Heart right ventricle (tissue), 16 donors: ENCODE data around the gene LIPA. TPM values are rescaled to one million over a fixed set of nuclear protein-coding genes. Genes with fewer than 3 reads are reported as not detected.
"Not testable (repeated sequence)": the region's sequence is repeated elsewhere in the genome, so short reads cannot be mapped to it uniquely, and the experiment has no call there.

ENCODE experiments used
- ATAC-seq, 8 donors: fragments of 200-7000 bp; cut with Tn5 transposase; one replicate each; pipeline ENCODE4 v1.9.1; 2020; ENCODE audit warnings: mild to moderate bottlenecking in 8 of 8, moderate library complexity in 8 of 8, moderate number of reproducible peaks in 1 of 8
- DNase-seq, 2 donors: peaks; one replicate each; pipeline ENCODE4 v3.0.0-alpha.2; 2020
- H3K27ac ChIP-seq, 10 donors: fragments of 200-600 bp; sonication (generic) in 2 of 10; one replicate each; pipeline versions ENCODE4 v1.5.0 to v1.8.0; 2020 to 2022; ENCODE audit warnings: mild to moderate bottlenecking in 3 of 10
- H3K27me3 ChIP-seq, 7 donors: fragments of 200-600 bp; one replicate each; pipeline ENCODE4 v1.8.0; 2021 to 2022; ENCODE audit warnings: mild to moderate bottlenecking in 2 of 7
- H3K36me3 ChIP-seq, 9 donors: fragments of 200-600 bp; sonication (generic) in 1 of 9; one replicate each; pipeline versions ENCODE4 v1.5.0 to v1.8.0; 2020 to 2022; ENCODE audit warnings: mild to moderate bottlenecking in 2 of 9
- H3K4me1 ChIP-seq, 9 donors: fragments of 200-600 bp; sonication (generic) in 1 of 9; one replicate each; pipeline versions ENCODE4 v1.5.0 to v1.8.0; 2020 to 2022; ENCODE audit warnings: mild to moderate bottlenecking in 4 of 9
- H3K4me3 ChIP-seq, 10 donors: fragments of 200-600 bp; sonication (generic) in 2 of 10; one replicate each; pipeline versions ENCODE4 v1.5.0 to v1.8.0; 2020 to 2022; ENCODE audit warnings: mild to moderate bottlenecking in 7 of 10, moderate library complexity in 2 of 10
- H3K9me3 ChIP-seq, 11 donors: fragments of 200-600 bp in 10 of 11; sonication (generic) in 2 of 11; one replicate each; pipeline versions ENCODE4 v1.5.0 to v1.8.0; 2013 to 2022; ENCODE audit warnings: mild to moderate bottlenecking in 2 of 11, control low read depth in 1 of 11, moderate library complexity in 1 of 11
- WGBS, 2 donors: extraction: QIAGEN DNeasy Blood & Tissue Kit; methylation state at CpG; one replicate each; pipeline ENCODE4 v1.1.7; 2013; ENCODE audit warnings: inconsistent platforms in 1 of 2; 5-methylcytosine and 5-hydroxymethylcytosine counted together
- intact Hi-C, 10 donors: fragments of 100-400 bp; cut with DNase I; formaldehyde crosslinking; loops; one replicate each; pipeline versions ENCODE4 v1.11.1 to v1.14.2; 2022
- polyA plus RNA-seq, 2 donors: library from polyadenylated mRNA; stranded (reverse); fragments of 200-250 nt; gene quantifications; one replicate each; pipeline ENCODE4 v1.2.3, GENCODE V29; 2013
- total RNA-seq, 10 donors: library from RNA; stranded (reverse); fragmentation: NEBNext Ultra II Directional in 3 of 10; extraction: Animal tissue kit (Norgen Biotek cat#: 25700) in 3 of 10; gene quantifications; one replicate each; pipeline versions ENCODE4 v1.2.1 to v1.2.4, GENCODE V29; 2021 to 2023
- TF ChIP-seq, protein P1 (sequence below), 9 donors: fragments of 200-600 bp; sonication (generic) in 2 of 9; IDR thresholded peaks; one replicate each; pipeline versions ENCODE4 v1.5.0 to v1.8.0; 2021 to 2022; ENCODE audit warnings: antibody characterized with exemption in 9 of 9, mild to moderate bottlenecking in 5 of 9, moderate library complexity in 1 of 9
- donor health status: Arrhythmogenic right ventricular cardiomyopathy.
- donor health status: ischemic (EF 13 %, LVEDD 7.1; RV severe dilation, severe dysfunction).
- donor health status: healthy with polysubstance abuse.
- donor health status: DM: no; HTN: yes; CAD: no.
- donor health status: DM: no; HTN: no; CAD: no.
- donor health status: ischemic (EF 25% LVEDD 6.9; RV normal size, moderate dysfunction).
- donor health status: ischemic (EF 25% LVEDD 5.7; RV mildly dilated, moderate dysfunction).
- donor health status: healthy.
- donor health status: DM: yes; HTN: yes; CAD: no.
- donor health status: Ischemic cardiomyopathy.
- donor health status: ischemic (EF 35%, LVEDD 5.7; RV mildly dilated, moderate dysfunction).
- donor health status: nonischemic (EF 11% LVEDD 7.7; RV severe dilation, severe dysfunction).
- donor health status: DM: yes; HTN: yes; CAD: no.
- donor health status: PGD.
- donor health status: ischemic (EF 29% LVEDD 5.4; RV normal size, mild dysfunction).
- donor health status: nonischemic (EF 23%, LVEDD 6.1; RV moderate dilation, normal function).

The LIPA gene
- total and polyA plus RNA-seq, 12 donors: 7.8 to 58.5 (median 15.3) TPM

DNA sequence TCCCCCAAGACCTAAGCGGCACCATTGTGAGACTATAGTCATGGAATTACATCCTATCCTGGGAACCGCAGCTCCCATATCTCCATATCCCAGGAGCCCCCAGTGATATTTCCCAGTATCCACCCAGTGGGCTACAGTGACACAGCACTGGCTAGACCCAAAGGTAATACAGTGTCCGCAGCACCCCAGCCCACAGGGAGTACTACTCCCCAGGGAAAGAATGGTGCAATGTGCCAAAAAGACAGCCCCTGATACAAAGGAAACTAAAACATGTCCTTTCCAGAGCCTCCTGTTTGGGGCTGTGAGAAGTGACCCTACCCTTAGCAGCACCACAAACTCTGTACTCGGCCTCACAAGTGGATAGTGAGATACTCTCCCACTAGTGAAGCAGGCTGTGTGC is 45.8 kb upstream of the LIPA start:
- Histone ChIP-seq H3K27ac (peak overlapping the region in 2 of 10 donors; percentile 71 to 76), H3K36me3 (no peaks in the 10 kb centered on the region), H3K27me3 (no peaks in the 10 kb centered on the region), H3K4me1 (peaks cover 0 to 46% (median 13%) of the 10 kb centered on the region in 9 donors), H3K4me3 (no peak overlapping the region), H3K9me3 (peaks cover 0 to 12% (median 0%) of the 10 kb centered on the region in 11 donors)
- intact Hi-C loops: no loop called here
- ATAC-seq: no peak
- TF ChIP-seq, protein P1, sequence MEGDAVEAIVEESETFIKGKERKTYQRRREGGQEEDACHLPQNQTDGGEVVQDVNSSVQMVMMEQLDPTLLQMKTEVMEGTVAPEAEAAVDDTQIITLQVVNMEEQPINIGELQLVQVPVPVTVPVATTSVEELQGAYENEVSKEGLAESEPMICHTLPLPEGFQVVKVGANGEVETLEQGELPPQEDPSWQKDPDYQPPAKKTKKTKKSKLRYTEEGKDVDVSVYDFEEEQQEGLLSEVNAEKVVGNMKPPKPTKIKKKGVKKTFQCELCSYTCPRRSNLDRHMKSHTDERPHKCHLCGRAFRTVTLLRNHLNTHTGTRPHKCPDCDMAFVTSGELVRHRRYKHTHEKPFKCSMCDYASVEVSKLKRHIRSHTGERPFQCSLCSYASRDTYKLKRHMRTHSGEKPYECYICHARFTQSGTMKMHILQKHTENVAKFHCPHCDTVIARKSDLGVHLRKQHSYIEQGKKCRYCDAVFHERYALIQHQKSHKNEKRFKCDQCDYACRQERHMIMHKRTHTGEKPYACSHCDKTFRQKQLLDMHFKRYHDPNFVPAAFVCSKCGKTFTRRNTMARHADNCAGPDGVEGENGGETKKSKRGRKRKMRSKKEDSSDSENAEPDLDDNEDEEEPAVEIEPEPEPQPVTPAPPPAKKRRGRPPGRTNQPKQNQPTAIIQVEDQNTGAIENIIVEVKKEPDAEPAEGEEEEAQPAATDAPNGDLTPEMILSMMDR (IDR thresholded peaks at IDR 0.05): no peak
- DNase-seq: no peak
- WGBS, 2 donors: 97 to 98% methylated on average over 4 of the region's 4 CpGs

DNA sequence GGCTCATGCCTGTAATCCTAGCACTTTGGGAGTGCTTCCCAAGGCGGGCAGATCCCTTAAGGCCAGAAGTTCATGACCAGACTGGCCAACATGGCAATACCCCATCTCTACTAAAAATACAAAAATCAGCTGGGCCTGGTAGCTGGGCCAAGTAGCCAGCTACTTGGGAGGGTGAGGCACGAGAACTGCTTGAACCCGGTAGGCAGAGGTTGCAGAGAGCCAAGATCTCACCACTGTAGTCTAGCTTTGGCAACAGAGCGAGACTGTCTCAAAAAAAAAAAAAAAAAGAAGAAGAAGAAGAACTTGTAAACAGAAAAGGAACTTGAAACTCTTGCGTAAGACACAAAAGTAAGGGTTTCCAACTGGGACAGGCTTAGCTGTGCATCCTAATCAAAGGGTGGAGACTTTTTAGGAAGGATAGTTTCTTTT is 44.7 kb upstream of the LIPA start:
- Histone ChIP-seq H3K36me3 (no peaks in the 10 kb centered on the region), H3K4me1 (peaks cover 0 to 42% (median 12%) of the 10 kb centered on the region in 9 donors), H3K4me3 (peak overlapping the region in 1 of 10 donors; percentile 9), H3K9me3 (peaks cover 0 to 12% (median 0%) of the 10 kb centered on the region in 11 donors), H3K27me3 (no peaks in the 10 kb centered on the region), H3K27ac (peak overlapping the region in 7 of 10 donors; percentile 21 to 76 (median 40))
- intact Hi-C loops: no loop called here
- TF ChIP-seq, protein P1 (IDR thresholded peaks at IDR 0.05): no peak
- no peak for DNase-seq
- peak; percentile 43 to 77 (median 65) for ATAC-seq
- WGBS, 2 donors: 64 to 74% methylated on average over 5 of the region's 5 CpGs

DNA sequence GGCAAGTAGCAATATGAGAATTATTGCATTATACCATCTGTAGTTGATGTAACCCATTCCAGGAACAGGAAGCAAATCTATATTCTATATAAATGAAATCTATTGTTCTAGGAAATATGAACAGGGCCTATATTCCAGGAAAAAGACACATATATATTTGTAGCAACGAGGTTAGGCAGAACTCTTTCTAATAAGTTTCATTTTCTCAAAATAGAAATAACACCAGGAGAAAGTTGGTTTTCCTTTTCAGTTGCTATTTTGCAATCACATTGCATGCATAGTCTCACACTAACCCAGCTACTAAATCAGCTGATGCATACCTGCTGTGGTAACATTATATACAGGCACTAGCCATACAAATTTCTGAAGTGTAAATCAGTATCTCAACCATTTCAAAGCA is 44.0 kb upstream of the LIPA start:
- H3K4me3 ChIP-seq: no peak overlapping the region
- peak overlapping the region in 3 of 10 donors; percentile 41 to 76 (median 71) for H3K27ac ChIP-seq
- H3K4me1 ChIP-seq: peaks cover 0 to 36% (median 7%) of the 10 kb centered on the region in 9 donors
- no peaks in the 10 kb centered on the region for H3K36me3 ChIP-seq
- ATAC-seq (peak in 2 of 8 donors; percentile 28 to 33), DNase-seq (no peak)
- no peaks in the 10 kb centered on the region for H3K27me3 ChIP-seq
- intact Hi-C loops: no loop called here
- peaks cover 0 to 12% (median 0%) of the 10 kb centered on the region in 11 donors for H3K9me3 ChIP-seq
- WGBS, 2 donors: 38 to 66% methylated on average over 1 of the region's 1 CpG
- TF ChIP-seq, protein P1 (IDR thresholded peaks at IDR 0.05): no peak

DNA sequence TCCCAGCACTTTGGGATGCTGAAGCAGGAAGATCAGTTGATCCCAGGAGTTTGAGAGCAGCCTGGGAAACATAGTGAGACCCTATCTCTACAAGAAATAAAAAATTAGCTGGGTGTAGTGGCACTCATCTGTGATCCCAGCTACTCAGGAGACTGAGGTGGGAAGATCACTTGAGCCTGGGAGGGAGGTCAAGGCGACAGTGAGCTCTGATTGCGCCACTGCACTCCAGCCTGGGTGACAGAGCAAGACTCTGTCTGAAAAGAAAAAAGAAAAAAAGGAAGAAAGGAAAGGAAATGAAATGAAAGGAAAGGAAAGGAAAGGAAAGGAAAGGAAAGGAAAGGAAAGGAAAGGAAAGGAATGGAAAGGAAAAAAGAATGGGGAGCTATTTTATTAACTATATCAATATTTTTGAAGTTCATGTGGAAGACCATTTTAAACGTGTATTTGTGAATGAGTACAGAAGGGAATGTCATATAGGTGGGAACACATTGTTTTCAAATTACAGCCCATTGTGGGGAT is 43.2 kb upstream of the LIPA start:
- TF ChIP-seq, protein P1 (IDR thresholded peaks at IDR 0.05): no peak
- Histone ChIP-seq H3K4me1 (peaks cover 0 to 33% (median 7%) of the 10 kb centered on the region in 9 donors), H3K4me3 (no peak overlapping the region), H3K9me3 (peaks cover 0 to 12% (median 0%) of the 10 kb centered on the region in 11 donors), H3K36me3 (no peaks in the 10 kb centered on the region), H3K27ac (peak overlapping the region in 1 of 10 donors; percentile 71), H3K27me3 (no peaks in the 10 kb centered on the region)
- intact Hi-C loops: no loop called here
- ATAC-seq (no peak), DNase-seq (no peak)
- 82 to 87% methylated on average over 3 of the region's 3 CpGs for WGBS, 2 donors

DNA sequence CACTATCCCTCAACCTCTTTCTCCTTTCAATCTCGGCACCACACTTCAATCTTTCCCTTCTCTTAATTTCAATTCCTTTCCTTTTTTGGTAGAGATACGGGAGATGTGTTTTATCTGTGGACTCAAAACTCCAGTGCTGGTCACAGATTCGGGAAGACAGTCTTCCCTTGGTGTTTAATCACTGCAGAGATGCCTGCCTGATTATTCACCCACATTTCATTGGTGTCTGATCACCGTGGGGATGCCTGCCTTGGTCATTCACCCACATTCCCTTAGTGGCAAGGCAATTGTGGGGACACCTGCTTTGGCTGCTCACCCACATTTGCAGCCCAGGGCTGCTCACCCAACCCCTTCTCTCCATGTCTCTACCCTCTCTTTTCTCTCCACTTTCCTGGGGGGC is 33.7 kb upstream of the LIPA start:
- H3K27ac ChIP-seq: peak overlapping the region in 1 of 10 donors; percentile 81
- intact Hi-C loops, H3K36me3 ChIP-seq: not testable (repeated sequence)

DNA sequence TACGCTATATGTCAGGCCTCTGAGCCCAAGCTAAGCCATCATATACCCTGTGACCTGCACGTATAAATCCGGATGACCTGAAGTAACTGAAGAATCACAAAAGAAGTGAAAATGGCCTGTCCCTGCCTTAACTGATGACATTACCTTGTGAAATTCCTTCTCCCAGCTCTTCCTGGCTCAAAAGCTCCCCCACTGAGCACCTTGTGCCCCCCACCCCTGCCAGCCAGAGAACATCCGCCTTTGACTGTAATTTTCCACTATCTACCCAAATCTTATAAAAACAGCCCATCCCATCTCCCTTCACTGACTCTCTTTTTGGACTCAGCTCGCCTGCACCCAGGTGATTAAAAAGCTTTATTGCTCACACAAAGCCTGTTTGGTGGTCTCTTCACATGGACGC is 33.1 kb upstream of the LIPA start:
- H3K36me3 ChIP-seq, intact Hi-C loops, DNase-seq, H3K9me3 ChIP-seq, H3K4me3 ChIP-seq, H3K27me3 ChIP-seq, ATAC-seq: not testable (repeated sequence)
- 86 to 95% methylated on average over 6 of the region's 6 CpGs for WGBS, 2 donors
- H3K27ac ChIP-seq: peak overlapping the region; percentile 64 to 93 (median 82)
- peaks cover 6 to 37% (median 24%) of the 10 kb centered on the region in 9 donors for H3K4me1 ChIP-seq

More for the DNA sequence above, 33.7 kb upstream of the LIPA start:
- H3K4me1 ChIP-seq: peaks cover 6 to 31% (median 22%) of the 10 kb centered on the region in 9 donors
- DNase-seq, H3K27me3 ChIP-seq, H3K9me3 ChIP-seq, H3K4me3 ChIP-seq, ATAC-seq: not testable (repeated sequence)
- WGBS, 2 donors: 78 to 82% methylated on average over 4 of the region's 4 CpGs
